Inferior parietal cortex (tissue), 1 donor: ENCODE data around the gene IKBKE.
A peak's percentile ranks its signal among the peaks of the same experiment; 100 is the strongest.

ENCODE experiments used
- DNase-seq: peaks from one replicate; pipeline ENCODE4 v3.0.0-alpha.2; 2016; ENCODE audit errors: extremely low spot score

The IKBKE gene

DNA sequence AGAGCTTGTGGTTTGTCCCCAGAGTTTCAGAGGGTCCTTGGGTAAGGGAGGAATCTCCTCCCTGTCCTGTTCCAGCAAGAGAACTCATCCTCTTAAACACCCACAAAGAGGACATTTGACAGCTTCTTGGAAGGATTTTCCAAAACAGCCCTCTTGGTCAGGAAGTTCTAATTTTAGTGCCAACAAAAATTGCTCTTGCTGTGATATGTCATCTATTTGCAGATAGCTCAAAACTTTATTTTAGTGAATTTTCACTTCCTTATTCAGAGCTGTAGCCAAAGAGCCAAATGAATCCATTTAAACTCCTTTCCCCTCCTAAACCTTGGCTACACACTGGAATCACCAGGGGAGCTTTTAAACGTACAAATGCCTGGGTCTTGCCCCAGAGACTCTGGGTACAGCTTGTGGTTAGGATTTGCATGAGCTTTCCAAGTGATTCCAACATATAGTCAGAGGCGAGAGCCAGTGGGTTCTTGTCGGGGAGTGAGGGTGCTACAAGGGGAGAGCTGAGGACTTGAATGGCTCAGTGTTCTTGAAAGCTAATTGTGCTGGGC lies 25.3 kb downstream of the IKBKE start:
- no peak for DNase-seq

DNA sequence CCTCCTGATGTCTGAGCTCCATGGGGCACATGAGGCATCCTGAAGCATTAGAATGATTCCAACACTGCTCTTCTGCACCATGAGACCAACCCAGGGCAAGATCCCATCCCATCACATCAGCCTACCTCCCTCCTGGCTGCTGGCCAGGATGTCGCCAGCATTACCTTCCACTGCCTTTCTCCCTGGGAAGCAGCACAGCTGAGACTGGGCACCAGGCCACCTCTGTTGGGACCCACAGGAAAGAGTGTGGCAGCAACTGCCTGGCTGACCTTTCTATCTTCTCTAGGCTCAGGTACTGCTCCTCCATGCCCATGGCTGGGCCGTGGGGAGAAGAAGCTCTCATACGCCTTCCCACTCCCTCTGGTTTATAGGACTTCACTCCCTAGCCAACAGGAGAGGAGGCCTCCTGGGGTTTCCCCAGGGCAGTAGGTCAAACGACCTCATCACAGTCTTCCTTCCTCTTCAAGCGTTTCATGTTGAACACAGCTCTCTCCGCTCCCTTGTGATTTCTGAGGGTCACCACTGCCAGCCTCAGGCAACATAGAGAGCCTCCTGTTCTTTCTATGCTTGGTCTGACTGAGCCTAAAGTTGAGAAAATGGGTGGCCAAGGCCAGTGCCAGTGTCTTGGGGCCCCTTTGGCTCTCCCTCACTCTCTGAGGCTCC lies 26.0 kb downstream of the IKBKE start:
- no peak for DNase-seq

DNA sequence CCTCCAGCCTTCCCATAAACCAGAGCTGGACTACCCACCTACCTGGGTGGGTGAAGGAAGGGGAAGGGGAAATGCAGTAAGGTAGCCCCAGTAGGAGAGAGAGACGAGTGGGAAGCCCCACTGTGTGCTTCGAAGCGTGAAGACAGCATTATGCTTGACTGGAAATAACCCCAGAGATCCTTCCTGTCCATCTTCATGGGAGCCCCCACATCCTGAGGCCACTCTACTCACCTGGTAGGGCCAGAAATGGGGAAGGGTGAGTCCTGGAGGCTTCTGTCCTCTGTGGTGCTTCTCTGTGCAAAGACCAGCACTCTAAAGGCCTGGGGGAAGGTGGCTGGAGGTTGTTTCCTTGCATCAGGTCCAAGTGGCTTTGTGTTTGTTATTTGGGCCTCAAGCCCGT lies 27.1 kb downstream of the IKBKE start:
- no peak for DNase-seq

DNA sequence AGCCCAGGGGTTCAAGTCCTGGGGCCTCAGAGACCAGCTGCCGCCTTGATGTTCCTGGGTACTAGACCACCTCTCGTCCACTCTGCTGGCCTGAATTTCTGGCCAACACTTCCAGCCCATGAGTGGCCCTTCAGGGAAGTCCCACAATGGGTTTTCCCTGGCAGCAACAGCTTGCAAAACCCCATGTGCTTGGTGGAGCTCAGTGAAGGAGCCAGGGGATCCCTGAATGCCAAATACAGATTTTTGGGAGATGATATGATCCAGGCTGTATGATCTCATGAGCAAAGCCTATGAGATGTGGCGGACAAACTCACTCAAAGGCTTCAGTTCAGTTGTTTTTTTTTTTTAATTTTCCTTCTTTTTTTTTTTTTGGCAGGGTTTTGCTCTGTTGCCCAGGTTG lies 27.5 kb downstream of the IKBKE start:
- DNase-seq, result no peak

DNA sequence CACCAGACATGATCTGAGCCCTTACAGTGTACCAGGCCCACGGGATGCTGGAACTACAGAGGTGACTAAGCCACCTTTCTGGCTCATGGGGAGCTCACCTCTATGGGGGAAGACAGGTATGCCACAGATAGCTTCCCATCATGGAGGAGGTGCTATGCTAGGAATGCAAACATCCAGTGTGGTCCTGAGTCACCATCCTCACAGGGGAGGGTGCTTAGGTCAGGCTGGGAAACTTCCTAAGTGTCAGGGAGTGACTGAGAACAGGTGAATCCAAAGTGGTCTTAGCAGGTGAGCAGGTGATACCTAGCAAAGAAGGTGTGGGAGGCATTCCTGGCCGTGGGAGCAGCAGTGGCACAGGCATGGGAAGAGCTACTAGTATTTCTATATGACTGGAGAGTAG lies 28.4 kb downstream of the IKBKE start:
- no peak for DNase-seq

DNA sequence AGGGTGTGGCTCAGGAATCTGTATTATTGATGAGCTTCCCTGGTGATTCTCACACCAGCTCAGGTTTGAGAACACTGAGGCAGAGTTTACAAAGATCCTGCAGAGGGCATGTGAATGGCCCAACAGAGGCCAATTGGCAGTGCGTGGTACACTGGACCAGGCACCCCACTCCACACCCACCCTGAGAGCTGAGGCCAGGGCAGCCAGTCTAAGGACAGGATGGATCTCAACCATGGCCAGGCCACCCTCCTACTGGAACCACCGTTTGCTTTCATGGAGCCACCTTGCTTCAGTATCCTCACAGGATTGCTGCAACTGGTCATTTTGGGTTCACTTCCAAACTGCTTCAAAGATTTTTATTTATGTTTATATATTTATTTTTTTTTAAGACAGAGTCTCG lies 29.8 kb downstream of the IKBKE start:
- DNase-seq, result no peak

DNA sequence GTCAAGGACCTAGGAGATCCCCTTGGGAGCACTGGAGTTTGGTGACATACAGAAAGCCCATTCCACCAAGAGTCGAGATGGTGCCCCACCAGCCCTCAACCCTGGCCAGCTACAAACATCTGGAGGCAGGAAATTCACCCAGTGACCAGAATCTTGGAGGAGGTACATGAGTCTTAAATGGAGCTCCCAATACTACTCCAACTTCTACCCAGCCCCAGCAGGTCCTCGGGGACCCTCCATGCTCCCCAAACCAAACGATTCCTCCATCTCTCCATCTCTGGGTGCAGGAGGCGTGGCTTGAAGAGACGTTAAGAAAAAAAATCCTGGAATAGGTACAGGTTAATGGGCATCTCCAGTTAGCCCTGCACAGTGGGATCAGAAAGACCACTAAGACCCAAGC lies 31.6 kb downstream of the IKBKE start:
- DNase-seq, result no peak

DNA sequence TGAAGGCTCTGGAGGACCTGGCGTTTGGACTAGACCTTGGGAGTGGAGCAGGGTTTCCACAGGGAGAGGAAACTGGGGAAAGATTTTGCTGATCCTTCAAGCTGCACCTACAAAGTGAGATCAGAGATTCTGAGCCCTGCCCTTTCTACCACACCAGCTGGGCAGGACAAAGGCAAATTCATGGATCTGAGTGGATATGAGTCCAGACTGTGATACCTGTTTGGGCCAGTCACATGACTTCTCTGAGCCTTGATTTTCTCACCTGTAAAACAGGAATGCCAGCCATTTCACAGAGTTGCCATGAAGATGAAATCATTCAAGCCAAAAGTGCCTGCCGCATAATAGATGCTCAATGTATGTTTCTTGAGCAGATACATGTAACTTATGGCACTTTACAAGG lies 32.1 kb downstream of the IKBKE start:
- no peak for DNase-seq

DNA sequence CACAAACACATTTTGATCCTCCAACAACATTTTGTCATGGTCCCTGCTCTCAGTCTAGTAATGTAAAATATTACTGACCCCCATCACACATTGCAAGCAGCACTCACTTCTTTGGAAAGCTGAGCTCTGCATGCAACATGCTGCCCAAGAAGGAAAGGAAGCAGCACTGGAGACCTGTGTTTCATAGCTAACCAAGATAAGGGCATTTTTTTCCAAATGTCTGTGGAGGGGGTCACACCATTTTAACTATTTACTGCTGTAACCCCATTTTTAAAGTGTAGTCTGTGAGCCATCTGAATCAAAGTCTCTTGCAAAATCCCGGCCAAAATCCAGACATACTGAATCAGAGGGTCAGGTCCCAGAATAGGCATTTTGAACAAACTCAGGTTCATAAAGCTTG lies 32.5 kb downstream of the IKBKE start:
- DNase-seq, result no peak

DNA sequence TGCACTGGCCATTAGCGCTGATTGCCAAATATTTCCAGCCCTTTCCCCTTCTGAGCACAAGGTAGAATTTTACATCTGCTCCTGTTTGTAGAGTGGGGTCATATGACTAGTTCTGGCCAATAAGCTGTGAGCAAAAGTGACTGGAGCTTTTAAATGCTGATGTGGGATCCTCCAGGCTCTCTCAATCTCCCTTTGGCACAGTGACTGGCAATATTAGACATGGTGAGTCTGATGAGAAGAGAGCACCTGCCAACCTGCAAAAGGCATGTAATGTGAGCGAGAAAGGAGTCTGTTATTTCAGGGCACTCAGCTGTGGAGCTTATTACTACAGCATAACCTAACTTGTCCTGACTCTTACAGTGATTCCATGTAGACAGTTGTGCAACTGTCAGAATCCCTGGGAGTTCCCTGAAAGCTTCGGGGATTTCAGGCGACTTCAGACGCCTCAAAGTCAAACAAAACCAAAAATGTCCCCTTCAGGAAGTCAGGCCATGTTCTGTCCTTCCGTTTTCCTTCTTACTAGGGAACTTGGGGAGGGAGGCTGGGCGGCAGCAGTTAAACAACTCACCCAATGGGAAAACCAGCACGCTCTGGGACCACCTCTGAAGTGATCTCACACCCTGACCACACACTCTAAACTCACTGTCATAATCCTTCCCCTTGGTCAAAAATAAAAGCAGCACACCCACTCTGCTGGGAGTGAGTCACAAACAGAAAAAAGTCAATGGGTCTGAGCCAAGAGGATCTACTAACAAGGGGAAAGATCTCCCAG lies 33.5 kb downstream of the IKBKE start:
- DNase-seq, result peak; percentile 75

DNA sequence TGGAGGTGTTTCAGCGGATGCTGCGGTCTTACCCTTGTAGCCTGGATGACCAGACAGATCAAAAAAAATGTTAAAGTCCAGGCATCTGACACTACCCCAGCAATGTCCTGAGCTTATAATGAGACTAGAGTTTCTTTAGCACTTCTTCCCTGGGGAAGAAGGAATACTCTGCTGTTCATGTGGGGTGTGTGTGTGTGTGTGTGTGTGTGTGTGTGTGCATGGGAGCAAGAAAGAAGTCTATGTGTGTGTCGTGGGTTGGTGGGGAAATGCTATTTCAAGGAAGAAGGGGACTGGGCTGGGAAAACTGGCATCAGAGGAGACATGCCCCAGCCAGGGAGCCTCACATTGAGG lies 34.1 kb downstream of the IKBKE start:
- DNase-seq, result no peak

DNA sequence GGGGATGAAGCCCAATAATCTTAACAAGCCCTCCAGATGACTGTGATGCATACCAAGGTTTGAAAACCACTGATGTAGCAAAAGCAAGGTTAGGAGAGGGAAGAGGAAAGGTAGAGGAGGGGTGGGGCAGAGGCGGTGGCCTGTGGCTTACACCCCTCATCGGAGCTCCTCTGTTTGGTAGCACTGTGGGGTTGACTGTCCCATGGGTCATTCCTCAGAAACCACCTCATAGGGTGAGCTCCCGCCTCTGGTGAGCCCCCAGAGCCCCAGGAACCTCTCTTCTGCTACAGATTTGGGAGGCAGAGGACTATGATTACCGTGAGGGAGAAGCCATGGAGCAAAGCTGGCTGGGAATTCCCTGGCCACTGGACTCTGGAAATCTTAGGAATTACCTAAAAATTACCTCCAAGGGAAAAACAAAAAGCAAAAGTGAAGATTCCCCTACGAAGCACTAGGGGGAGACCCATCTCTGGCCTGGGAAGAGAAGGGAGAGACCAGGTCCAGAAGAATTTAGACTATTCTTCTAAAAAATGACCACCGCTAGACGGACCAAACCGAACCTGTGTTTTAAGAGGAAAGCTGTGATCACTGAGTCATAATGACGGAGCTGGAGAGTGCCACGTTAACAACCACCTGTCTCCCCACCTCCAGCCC lies 35.6 kb downstream of the IKBKE start:
- DNase-seq, result peak; percentile 33

DNA sequence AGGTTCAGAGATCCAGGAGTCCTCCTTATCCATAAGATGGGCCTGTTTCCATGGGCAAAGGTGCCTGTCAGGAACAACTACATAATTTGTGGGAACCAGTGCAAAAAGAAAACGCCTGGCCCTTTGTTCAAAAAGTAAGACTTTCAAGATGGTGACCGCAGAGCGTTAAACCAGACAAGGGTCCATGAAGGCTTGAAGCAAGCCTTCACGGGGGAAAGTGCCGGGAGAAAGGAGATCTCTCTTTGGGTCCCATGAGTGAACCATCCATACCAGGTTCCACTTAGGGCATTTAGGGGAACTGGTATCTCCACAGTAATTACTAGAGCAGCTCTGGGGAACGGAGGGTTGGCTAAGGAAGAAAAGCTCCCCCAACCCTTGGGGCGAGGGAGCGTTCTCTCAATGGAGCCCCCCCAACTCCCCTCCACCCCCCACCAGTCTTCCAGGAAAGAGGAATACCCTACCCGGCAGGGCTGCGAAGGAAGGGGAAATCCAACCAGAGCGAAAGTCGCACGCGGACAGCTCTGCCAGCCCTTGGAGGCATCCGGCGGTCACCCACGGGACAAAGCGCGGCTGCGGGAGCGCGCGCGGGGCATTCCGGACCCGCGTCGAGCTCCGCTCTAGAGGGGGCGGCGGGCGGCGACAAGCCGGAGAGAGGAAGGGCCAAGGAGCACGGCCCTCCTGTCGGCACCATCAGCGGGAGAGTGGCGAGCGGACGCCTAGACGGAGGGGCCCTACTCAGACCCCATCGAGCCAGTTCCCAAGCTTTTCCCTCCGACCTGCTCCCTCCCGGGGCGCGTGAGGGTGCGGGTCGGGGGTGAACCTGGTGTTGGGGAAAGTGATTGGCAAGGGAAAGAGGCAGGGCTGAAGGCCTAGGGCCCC lies 36.4 kb downstream of the IKBKE start:
- no peak for DNase-seq

DNA sequence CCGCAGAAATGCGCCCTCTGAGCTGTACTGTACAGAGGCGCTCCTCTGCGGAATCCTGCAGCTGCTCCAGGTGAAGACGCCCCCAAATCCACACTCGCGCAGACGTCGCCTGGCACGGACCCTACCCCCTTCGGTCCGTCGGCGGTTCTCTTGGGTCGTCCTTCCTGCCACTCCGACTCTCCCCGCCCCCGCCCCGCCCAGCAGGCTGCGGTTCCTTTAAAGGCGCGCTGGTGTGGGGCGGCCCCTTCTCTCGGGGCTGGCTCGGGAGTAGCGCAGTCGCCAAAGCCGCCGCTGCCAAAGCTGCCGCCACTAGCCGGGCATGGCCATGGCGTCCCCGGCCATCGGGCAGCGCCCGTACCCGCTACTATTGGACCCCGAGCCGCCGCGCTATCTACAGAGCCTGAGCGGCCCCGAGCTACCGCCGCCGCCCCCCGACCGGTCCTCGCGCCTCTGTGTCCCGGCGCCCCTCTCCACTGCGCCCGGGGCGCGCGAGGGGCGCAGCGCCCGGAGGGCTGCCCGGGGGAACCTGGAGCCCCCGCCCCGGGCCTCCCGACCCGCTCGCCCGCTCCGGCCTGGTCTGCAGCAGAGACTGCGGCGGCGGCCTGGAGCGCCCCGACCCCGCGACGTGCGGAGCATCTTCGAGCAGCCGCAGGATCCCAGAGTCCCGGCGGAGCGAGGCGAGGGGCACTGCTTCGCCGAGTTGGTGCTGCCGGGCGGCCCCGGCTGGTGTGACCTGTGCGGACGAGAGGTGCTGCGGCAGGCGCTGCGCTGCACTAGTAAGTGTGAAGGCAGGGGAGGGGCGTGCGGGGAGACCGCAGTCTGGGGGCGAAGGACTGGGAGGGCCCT lies 37.2 kb downstream of the IKBKE start, which contains the start of gene RASSF5:
Gene RASSF5, plus strand, starts transcription at position 248 of the 846 bp plus-strand sequence. Its CDS starts 72 bp downstream, at position 320.
- no peak for DNase-seq

DNA sequence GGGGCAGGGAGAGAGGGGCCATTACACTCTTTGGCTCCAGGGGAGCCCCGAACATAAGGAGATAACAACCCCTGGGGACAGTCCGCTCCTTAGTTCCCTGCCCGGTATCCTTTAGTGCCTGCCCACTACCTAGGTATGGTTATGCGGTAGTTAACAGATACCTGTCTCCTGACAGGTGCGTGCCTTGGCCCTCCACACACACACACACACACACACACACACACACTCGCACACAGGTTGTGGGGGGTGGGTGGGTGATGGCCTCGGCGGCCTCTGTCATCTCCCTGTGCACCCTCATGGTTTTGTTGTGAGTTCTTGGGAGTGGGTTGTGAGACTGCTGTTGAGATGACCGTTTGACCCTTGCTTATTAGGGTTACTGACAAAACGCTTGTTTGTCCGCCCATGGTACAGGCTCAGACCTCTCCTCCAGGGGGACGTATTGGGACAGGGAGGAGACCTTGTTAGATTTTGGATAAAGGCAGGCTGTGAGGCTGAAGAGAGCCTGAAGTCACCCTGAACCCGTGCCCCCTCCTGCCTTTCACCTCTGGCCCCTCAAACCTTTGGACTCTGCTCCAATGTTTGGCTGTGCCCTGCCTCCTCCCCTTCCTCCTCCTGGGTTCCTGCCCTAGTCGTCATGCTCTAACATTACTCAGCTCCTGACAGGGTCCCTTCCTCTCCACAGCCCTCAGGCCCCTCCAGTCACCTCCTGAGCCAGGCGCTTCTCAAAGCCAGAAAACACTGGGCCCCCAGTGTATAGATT lies 38.0 kb downstream of the IKBKE start:
- DNase-seq, result no peak

DNA sequence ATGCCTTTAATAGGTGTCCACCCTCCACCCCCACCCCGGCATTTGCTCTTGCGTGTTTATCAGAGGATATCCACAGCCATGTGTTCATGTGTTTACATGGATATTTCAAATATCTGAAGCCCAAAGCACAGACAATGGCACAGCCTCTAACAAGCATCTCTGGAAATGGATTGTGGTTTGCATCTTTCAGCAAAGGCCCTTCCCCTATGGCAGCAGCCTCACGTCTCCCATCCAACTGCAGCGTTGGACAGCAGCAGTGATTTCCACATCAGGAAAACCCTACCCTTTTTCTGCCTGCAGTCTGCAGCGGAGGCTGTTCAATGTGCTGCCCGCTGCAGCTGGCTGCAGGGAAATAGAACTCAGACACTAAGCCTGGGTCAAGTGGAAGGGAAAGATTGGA lies 38.7 kb downstream of the IKBKE start:
- no peak for DNase-seq

DNA sequence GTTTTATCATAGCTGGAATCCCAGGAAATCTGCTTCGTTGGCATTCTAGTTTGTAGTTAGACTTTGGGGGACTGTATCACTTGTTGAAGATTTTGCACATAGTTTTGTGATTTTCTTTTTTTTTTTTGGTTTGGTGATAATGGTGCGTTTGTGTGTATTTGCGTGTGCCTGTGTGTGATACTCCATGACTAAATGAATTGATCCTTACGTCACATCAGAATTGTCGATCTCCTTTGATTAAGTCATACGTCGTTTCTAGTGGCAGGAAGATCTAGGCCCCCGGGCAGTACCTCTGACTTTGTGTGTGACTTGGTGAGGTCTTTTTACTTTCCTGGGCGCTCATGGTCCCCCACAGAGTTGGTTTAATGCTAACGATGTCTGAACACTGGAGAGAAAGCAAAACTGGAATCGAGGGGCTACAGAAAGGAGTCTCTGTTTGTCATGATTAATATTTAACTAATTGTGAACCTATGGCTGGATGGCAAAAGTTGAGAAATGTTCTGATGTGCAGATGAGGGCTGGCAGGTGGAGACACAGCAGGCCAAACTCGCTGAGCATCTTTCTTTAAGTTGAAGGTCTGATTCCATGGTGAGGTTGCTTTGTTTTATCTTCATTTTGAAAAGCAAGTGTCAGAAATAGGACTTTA lies 39.5 kb downstream of the IKBKE start:
- DNase-seq, result no peak

DNA sequence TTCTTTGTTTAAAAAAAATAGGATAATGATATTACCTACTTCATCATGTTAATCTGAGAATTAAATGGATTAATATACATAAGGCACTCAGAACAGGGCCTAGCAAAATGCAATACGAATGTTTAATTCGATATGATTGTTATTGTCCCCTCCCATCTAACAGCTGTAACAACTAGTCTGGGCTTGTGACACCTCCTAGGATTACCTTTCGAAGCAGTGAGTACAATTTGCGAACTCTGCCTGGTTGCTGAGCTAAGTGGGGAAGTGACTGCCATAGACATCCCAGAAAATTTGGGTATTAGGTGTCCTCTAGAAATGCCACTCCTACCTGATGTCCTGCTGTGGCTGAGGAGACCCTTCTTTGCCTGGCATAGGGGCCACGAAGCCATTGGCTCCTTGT lies 40.1 kb downstream of the IKBKE start:
- DNase-seq, result no peak

DNA sequence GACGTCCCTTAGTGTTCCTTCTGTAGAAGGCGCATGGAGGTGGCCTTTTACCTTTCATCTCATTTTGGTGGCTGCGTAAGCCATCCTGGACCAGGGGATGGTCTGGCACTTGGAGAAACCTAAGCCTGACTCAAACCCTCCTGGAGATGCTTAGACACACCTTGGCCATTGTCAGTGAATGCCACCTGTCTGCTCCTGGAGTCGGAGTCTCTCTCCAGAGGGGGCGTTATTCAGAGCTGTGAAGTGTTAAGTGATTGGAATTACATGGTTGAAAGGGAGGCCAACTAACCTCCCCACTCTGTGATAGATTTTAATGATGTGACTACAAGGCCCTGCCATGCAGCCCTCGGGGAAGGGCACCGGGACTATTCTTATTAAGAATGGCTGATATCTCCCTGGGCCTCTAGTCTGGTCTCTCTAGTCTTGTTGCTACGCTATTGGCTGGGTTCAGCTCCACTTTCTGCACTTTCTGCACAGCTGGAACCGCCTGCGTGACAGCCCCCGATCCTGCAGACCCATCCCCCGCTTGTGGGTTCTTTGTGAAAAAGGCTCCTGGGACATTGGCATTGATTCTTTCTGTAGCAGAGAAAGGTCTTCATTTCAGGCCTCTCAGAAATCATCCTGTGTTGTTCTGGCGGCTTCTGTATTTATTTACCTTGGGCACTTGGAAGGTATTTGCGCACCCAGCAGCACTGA lies 41.2 kb downstream of the IKBKE start:
- DNase-seq, result no peak
